DOHH2 (cell line): Measurements from ENCODE around the gene PDILT.
"Not testable (repeated sequence)": the region's sequence is repeated elsewhere in the genome, so short reads cannot be mapped to it uniquely, and the experiment has no call there.

Experiments
- H3F3A ChIP-seq: fragments of 200-600 bp; sonication (generic), shearing (Covaris generic); 2 replicates; pipeline ENCODE4 v1.6.0; 2016; ENCODE audit warnings: antibody characterized with exemption, mild to moderate bottlenecking; ENCODE audit not compliant: control insufficient read depth, insufficient read depth
- H3K27ac ChIP-seq: fragments of 200-600 bp; sonication (generic); 2 replicates; pipeline ENCODE4 v1.5.1; 2014; ENCODE audit warnings: low read depth, mild to moderate bottlenecking, low read length, moderate library complexity
- H3K27me3 ChIP-seq: fragments of 200-600 bp; sonication (generic); 2 replicates; pipeline ENCODE4 v1.6.1; 2014; ENCODE audit warnings: mild to moderate bottlenecking, low read length, mixed read lengths; ENCODE audit not compliant: control insufficient read depth
- H3K36me3 ChIP-seq: fragments of 200-600 bp; sonication (generic); 2 replicates; pipeline ENCODE4 v1.6.1; 2014; ENCODE audit warnings: mild to moderate bottlenecking, low read length, moderate library complexity, mixed read lengths; ENCODE audit not compliant: control insufficient read depth
- H3K4me1 ChIP-seq: fragments of 200-600 bp; sonication (generic); 2 replicates; pipeline ENCODE4 v1.6.1; 2014; ENCODE audit warnings: mild to moderate bottlenecking, low read length, mixed read lengths; ENCODE audit not compliant: control insufficient read depth
- H3K4me2 ChIP-seq: fragments of 200-600 bp; sonication (generic); 2 replicates; pipeline ENCODE4 v1.6.0; 2014; ENCODE audit warnings: mild to moderate bottlenecking, low read length, moderate library complexity
- H3K4me3 ChIP-seq: fragments of 200-600 bp; sonication (generic); 2 replicates; pipeline ENCODE4 v1.5.1; 2014; ENCODE audit warnings: mild to moderate bottlenecking, low read length, mixed read lengths
- H3K79me2 ChIP-seq: fragments of 200-600 bp; sonication (generic); 2 replicates; pipeline ENCODE4 v1.6.1; 2014; ENCODE audit warnings: mild to moderate bottlenecking, low read length, mixed read lengths; ENCODE audit not compliant: control insufficient read depth
- H3K9me2 ChIP-seq: fragments of 200-600 bp; sonication (generic); replicated peaks from 2 replicates; pipeline ENCODE4 v1.6.1; 2014; ENCODE audit warnings: mild to moderate bottlenecking, low read length, mixed read lengths; ENCODE audit not compliant: control insufficient read depth
- H3K9me3 ChIP-seq: fragments of 200-600 bp; sonication (generic); 2 replicates; pipeline ENCODE4 v1.6.1; 2014; ENCODE audit warnings: antibody characterized with exemption, low read length, mixed read lengths; ENCODE audit not compliant: control insufficient read depth, insufficient read depth
- H4K20me1 ChIP-seq: fragments of 200-600 bp; sonication (generic); 2 replicates; pipeline ENCODE4 v1.6.0; 2014; ENCODE audit warnings: low read depth, mild to moderate bottlenecking, antibody characterized with exemption, low read length, moderate library complexity; ENCODE audit not compliant: control insufficient read depth, insufficient read depth
- EZH2phosphoT487 ChIP-seq: fragments of 200-600 bp; sonication (generic); IDR thresholded peaks from 2 replicates; pipeline ENCODE4 v1.6.1; 2017; ENCODE audit warnings: borderline replicate concordance, mild to moderate bottlenecking, antibody characterized with exemption, low read length, moderate library complexity, mixed read lengths
- TF ChIP-seq, protein P1 (sequence below): fragments of 200-600 bp; sonication (generic); IDR thresholded peaks from one replicate; pipeline ENCODE4 v1.5.1; 2014; ENCODE audit warnings: antibody characterized with exemption, mild to moderate bottlenecking, low read depth, low read length; ENCODE audit not compliant: poor library complexity, severe bottlenecking

The PDILT gene

DNA sequence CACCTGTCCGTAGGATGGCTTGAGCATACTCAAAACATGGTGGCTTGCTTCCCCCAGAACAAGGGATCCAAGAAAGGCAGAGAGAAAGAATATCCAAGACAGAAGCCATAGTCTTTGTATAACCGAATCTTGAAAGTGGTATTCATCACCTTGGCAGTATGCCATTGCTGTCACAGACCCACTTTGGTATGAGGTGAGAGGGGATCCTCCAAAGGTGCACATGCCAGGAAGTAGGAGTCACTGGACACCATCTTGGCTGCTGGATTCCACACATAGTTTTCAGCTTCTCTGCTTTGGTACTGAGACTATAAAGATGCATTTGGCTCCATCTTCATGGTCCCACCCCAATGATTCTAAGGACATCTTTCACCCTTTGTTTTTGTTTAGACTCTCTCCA is 22.9 kb upstream of the PDILT start:
- not testable (repeated sequence) for H3K4me3 ChIP-seq, H3K4me2 ChIP-seq, H3K27me3 ChIP-seq, H3K9me2 ChIP-seq, H3K9me3 ChIP-seq, H3F3A ChIP-seq, H4K20me1 ChIP-seq, H3K4me1 ChIP-seq, H3K79me2 ChIP-seq, H3K27ac ChIP-seq, H3K36me3 ChIP-seq

DNA sequence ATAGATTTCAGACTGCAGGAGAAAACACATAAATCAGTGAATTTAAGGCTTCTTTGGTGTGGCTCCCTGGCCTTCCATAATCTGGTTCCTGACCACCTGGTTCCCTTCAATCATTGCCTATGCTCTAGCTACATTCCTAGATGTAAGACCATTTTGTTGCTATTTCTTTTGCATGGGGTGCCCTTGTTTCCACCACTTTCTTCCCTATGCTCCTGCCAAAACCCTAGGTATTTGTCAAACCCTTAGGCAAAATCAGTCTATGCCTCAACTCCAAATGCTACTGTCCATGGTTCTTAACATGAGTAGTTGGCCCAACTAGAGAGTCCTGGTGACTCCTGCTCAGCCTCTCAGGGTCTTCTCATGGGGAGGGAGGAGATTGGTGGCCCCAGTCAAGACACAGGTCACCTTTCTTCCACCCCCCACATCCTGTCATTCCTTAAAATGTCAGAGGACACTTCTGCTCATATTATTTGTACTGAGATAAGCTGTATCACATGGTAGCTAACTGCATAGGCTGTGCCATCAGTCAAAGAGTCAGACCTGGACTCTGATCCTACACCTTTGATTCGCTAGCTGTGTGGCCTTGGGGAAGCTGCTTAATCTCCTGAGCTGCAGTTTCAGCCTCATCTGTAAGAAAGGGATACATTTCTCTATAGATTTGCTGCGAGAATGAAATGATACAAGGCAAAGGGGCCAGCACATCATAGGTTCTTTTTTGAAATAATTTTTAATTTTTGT is 19.8 kb upstream of the PDILT start:
- Histone ChIP-seq H3K79me2 (no peaks in the 10 kb centered on the region), H3K27me3 (no peaks in the 10 kb centered on the region), H3K36me3 (no peaks in the 10 kb centered on the region), H3K27ac (no peak overlapping the region), H3K9me2 (no peaks in the 10 kb centered on the region), H3K4me3 (no peak overlapping the region), H3K9me3 (no peaks in the 10 kb centered on the region), H3F3A (no peaks in the 10 kb centered on the region), H3K4me1 (no peaks in the 10 kb centered on the region), H3K4me2 (no peak overlapping the region), H4K20me1 (no peaks in the 10 kb centered on the region)
- TF ChIP-seq EZH2phosphoT487, result no peak
- TF ChIP-seq, protein P1, sequence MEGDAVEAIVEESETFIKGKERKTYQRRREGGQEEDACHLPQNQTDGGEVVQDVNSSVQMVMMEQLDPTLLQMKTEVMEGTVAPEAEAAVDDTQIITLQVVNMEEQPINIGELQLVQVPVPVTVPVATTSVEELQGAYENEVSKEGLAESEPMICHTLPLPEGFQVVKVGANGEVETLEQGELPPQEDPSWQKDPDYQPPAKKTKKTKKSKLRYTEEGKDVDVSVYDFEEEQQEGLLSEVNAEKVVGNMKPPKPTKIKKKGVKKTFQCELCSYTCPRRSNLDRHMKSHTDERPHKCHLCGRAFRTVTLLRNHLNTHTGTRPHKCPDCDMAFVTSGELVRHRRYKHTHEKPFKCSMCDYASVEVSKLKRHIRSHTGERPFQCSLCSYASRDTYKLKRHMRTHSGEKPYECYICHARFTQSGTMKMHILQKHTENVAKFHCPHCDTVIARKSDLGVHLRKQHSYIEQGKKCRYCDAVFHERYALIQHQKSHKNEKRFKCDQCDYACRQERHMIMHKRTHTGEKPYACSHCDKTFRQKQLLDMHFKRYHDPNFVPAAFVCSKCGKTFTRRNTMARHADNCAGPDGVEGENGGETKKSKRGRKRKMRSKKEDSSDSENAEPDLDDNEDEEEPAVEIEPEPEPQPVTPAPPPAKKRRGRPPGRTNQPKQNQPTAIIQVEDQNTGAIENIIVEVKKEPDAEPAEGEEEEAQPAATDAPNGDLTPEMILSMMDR, result no peak

DNA sequence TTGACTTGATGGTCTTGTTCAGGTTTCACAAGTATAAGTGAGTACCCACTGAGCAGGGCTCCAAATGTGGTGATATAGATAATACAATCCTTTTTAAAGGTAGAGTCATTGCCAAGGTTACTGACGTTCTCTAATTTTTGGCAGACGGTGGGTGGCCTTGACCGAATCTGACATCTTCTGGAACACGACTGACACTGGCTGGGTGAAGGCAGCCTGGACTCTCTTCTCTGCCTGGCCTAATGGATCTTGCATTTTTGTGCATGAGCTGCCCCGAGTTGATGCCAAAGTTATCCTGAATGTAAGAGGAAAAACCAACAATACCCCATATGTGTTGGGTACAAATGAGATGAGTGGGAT is 19.2 kb upstream of the PDILT start:
- not testable (repeated sequence) for H3K4me1 ChIP-seq, H3K9me3 ChIP-seq, H3K79me2 ChIP-seq, H3K27ac ChIP-seq, H3K9me2 ChIP-seq, H3K4me2 ChIP-seq, H4K20me1 ChIP-seq, H3K27me3 ChIP-seq, H3K36me3 ChIP-seq, H3F3A ChIP-seq, H3K4me3 ChIP-seq

DNA sequence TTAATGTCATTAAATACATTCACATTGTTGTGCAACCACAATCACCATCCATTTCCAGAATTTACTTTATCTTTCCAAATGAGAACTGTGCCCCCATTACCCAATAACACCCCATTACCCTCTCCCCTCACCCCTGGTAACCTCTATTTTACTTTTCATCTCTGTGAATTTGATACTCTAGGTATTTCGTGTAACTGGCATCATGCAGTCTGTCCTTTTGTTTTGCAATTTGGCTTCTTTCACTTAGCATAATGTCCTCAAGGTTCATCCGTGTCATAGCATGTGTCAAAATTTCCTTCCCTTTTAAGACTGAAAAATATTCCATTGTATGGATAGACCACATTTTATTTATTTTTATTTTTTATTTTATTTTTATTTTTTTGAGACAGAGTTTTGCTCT is 17.2 kb upstream of the PDILT start:
- H3F3A ChIP-seq, H3K4me2 ChIP-seq, H3K27me3 ChIP-seq, H3K4me3 ChIP-seq, H3K79me2 ChIP-seq, H3K9me3 ChIP-seq, H3K9me2 ChIP-seq, H3K4me1 ChIP-seq, H3K27ac ChIP-seq, H4K20me1 ChIP-seq, H3K36me3 ChIP-seq: not testable (repeated sequence)

DNA sequence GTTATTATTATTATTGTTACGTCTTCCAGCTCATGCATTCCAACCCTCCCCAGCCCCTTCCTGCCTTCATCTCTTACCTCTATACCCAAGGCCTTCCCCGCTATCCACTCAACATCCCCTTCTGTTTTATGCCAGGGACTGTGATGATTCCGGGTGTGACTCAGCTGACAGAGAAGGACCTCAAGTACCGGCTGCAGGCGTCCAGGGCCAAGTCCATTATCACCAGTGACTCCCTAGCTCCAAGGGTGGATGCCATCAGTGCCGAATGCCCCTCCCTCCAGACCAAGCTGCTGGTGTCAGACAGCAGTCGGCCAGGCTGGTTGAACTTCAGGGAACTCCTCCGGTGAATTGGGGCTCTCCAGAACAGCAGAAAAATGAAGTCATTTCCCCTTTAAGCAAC is 14.6 kb upstream of the PDILT start:
- H3F3A ChIP-seq, H3K4me3 ChIP-seq, H3K79me2 ChIP-seq, H3K36me3 ChIP-seq, H3K4me2 ChIP-seq, H3K9me2 ChIP-seq, H3K27ac ChIP-seq, H3K4me1 ChIP-seq, H4K20me1 ChIP-seq, H3K27me3 ChIP-seq, H3K9me3 ChIP-seq: not testable (repeated sequence)
